IPS DF 4.7 (cell line): ENCODE results near the gene RALGAPA1.

Source experiments
- DNase-seq: peaks from one replicate; pipeline ENCODE4 v3.0.0-alpha.2; 2013; ENCODE audit warnings: low spot score; ENCODE audit errors: extremely low read depth

The RALGAPA1 gene

GRCh38 chr14:35492569-35493014, 316.5 kb downstream of the RALGAPA1 start:
- no peak for DNase-seq
